NCI-H1436 treated with DMSO at 0.1 percent for 48 hours (cell line): ENCODE results near the gene DSG4.

Source experiments
- DNase-seq: peaks from one replicate; lab custom pipeline; 2025; lab: John Stamatoyannopoulos, UW

DSG4 gene

GRCh38 chr18:31446854-31447253 lies 70.3 kb downstream of the DSG4 start:
- no peak for DNase-seq

- DNase-seq = no peak
Observed at GRCh38 chr18:31447530-31448191, 71.1 kb downstream of the DSG4 start, which contains the start of gene DSG3. Gene DSG3, plus strand, starts transcription at chr18:31447741. Its CDS starts 137 bp downstream, at chr18:31447878.

DNA sequence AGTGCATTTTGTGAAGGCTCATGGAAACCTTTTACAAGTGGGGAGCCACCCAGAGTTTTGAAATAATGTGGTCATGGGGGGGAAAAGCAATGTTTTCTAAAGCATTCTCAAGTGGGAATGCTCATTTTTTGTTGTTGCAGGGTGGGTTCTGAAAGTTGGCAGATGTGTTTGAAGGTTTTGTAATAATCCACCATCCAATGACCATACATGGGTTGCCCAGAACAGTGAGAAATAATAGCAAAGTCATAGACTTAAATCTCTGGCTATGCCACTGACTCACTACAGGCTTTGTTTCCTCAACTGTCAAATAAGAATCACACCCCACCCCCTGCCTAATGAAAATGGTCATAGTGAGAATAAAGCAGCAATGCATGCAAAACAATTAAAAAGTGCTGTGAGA lies 73.8 kb downstream of the DSG4 start:
- DNase-seq = no peak

DNA sequence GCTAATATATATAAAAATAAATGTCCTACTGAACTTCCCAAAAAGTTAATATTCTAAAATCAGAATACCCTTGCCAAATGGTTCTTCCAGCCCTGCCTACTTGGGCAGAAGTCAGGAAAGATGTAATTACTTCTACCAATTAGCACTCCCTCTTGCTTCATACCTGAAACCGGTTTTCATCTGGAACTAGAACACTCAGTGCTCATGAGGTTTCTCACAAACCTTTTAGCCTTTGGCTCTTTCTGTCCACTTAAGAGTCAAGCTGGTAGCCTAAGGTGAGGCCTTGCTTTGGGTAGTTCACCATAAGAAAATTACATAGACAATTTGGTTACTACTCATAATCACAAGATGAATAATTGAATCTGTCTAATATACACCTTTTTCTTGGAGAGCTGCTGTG lies 75.0 kb downstream of the DSG4 start:
- no peak for DNase-seq

DNA sequence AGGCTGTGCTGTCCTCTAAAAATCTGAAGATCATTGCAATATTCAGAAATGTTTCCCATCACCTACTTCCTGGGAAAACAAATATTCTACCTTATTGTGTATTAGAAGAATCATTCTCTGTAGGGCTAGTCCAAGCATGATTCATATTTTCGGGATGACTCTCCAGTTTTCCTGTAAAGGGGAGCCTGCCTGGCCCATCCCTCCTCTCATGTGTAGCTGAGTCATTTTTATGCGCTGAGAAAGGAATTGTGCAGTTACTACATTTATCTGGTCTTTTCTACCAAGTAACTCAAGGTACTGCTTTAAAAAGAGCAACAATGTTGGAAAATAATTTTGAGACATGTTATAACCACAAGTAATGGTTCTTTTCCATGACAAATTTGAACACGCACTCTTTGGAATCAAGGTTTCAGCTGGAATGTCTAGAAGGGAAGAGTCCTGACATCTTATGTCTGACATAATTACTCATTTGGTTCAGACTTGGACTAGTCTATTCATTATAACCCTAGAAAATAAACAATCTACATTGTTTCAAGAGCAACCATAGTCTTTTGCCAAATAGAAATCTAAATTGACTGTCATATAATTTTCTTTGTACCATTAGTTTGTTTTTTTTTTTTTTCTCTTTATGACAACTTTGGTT lies 77.6 kb downstream of the DSG4 start:
- no peak for DNase-seq
